ENCODE results near the gene PALM2AKAP2. TPM values are rescaled to one million over a fixed set of nuclear protein-coding genes. Genes with fewer than 3 reads are reported as not detected.
"Not testable (repeated sequence)": the region's sequence is repeated elsewhere in the genome, so short reads cannot be mapped to it uniquely, and the experiment has no call there.

The PALM2AKAP2 gene
- total RNA-seq, 1 donor from 2014 or later = 3.9 TPM

- no peak for DNase-seq (ENCODE audit: extremely low read depth, low read depth, low spot score)
Measured at GRCh38 chr9:109799792-109800191, 19.8 kb downstream of the PALM2AKAP2 start.

DNA sequence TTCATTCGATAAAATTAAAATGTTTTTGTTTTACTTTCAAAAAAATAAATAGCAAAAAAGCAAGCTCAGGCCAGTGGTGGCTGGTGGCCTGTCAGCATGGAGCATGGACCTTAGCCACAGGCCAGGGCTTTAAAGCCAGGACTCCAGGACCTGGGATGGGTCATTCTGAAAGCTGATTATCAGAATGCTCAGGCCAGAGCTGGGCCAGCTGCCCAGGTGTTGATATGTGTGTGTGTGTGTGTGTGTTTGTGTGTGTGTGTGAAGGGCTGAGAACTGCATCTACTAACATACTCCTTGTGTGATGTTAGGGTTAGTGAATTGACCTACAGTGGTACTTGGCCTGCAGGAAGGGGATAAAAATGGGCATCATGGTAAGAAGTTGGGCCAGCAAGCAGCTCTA is 21.5 kb downstream of the PALM2AKAP2 start:
- no peak for DNase-seq (ENCODE audit: extremely low read depth, low read depth, low spot score)

DNA sequence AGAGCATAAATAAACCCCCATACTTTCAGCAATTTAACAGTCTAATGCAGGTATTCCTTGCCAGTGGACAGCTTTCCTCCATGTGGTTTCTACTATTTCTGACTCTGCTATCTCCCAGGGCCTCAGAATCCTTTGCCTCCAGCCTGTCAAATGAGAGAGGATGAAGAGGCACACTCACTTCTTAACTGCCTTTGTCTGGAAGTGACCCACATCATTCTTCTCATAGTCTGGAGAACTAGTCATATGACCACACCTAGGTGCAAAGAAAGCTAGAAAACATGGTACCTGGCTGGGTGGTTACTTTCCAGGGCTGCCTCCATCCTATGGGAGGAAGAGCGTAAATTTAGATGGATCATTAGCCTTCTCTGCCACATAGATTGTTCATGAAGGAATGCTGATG is 22.5 kb downstream of the PALM2AKAP2 start:
- no peak for DNase-seq (ENCODE audit: extremely low read depth, low read depth, low spot score)

GRCh38 chr9:109805050-109805449 is 25.1 kb downstream of the PALM2AKAP2 start:
- no peak for DNase-seq (ENCODE audit: extremely low read depth, low read depth, low spot score)

DNA sequence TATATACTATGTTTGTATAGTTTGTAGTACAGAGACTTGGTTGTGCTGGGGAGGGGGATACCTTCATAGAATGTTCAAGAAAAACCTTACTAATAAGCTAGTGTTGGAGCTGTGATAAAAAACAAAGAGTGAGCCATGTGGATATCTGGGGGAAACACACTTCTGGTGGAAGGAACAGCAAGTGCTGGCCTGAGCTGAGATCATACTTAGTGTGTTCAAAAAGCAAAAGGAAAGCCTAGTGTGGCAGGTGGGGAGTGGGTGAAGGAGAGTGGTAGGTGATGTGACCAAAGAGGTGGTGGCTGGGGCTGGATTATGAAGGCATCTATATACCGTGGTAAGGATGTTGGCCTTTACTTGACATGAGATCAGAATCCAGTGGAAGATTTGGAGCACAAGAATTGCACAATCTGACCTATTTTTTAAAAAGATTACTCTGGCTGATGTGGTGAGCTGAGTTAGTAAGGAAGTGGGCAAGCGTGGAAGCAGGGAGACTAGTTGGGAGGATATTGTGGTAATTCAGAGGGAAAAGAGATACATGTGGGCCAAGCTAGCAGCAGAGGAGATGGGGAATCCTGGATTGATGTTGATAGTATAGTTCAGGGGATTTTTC is 26.6 kb downstream of the PALM2AKAP2 start:
- no peak for DNase-seq (ENCODE audit: extremely low read depth, low read depth, low spot score)

GRCh38 chr9:109811876-109812275 is 31.9 kb downstream of the PALM2AKAP2 start:
- no peak for DNase-seq (ENCODE audit: extremely low read depth, low read depth, low spot score)

- no peak for DNase-seq (ENCODE audit: extremely low read depth, low read depth, low spot score)
Measured at GRCh38 chr9:109812331-109812730, 32.3 kb downstream of the PALM2AKAP2 start.

DNA sequence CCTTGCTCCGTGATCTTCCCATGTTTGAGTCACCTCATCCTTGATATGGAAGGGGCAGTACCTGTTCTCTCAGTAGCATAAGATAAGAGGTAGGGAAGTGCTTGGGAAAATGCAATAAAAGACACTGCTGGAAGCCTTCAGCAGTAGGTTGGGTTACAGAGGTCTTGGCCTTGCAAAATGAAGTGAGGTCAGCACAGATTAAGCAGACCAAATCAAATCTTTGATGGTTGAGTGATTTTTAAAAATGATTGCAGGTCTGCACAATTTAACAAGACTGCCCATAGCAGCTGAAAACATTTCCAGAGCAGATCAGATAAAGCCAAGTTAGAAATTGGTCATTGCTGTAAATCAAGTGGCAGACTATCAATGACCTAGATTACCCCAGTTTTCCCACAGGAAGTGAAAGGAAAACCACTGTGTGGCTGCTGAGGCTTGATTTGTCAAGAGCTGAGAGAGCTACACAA is 32.9 kb downstream of the PALM2AKAP2 start:
- DNase-seq (ENCODE audit: extremely low read depth, low read depth, low spot score) = no peak

GRCh38 chr9:109813303-109813702 is 33.3 kb downstream of the PALM2AKAP2 start:
- no peak for DNase-seq (ENCODE audit: extremely low read depth, low read depth, low spot score)

GRCh38 chr9:109813829-109814228 is 33.8 kb downstream of the PALM2AKAP2 start:
- DNase-seq (ENCODE audit: extremely low read depth, low read depth, low spot score) = no peak

DNA sequence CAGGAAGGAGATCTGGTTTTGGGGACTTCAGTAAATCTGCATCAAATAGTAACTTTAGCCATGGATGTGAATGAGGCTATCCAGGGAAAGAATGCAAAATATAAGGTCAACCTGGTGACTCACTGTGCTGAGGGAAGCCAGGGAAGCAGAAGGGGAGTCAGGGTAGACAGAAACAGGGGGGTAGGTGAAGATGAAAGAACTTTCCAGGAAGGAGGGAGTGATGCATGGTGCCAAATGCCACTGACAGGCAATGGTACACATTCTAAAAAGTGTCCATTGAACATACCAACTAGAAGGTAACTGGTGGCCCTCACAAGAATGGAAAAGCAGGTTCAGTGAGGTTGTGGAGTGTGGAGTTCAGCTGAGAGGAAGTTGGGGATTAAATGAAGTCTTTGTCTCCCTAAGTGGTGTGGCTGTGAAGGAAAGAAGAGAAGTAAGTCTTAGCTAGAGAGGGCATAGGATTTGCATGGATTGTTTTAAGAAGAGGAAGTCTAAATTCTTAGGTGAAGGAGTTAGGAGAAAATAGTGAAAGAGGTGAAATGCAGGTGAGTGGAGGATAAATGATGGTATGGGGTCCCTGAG is 35.5 kb downstream of the PALM2AKAP2 start:
- no peak for DNase-seq (ENCODE audit: extremely low read depth, low read depth, low spot score)

DNA sequence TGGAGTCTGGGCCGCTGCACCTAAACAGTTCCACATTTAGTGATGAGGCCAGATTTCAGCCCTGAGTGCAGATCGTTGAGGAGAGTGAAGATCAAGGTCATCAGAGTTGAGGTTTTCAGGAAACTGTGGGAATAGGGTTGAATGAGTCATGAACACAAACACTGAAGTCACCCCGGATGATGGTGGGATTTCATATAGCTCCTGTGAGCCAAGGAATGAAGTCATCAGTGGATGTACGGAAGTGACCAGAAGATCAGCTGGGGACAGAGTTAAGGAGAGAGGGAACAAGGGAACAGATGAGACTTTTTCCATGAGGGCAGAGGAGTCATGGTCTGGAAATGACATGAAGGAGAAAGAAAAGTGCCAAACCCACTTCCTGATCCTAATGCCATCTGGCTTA is 36.5 kb downstream of the PALM2AKAP2 start:
- DNase-seq (ENCODE audit: extremely low read depth, low read depth, low spot score) = peak; percentile 39

- no peak for DNase-seq (ENCODE audit: extremely low read depth, low read depth, low spot score)
Measured at GRCh38 chr9:109817146-109817845, 37.3 kb downstream of the PALM2AKAP2 start.

DNA sequence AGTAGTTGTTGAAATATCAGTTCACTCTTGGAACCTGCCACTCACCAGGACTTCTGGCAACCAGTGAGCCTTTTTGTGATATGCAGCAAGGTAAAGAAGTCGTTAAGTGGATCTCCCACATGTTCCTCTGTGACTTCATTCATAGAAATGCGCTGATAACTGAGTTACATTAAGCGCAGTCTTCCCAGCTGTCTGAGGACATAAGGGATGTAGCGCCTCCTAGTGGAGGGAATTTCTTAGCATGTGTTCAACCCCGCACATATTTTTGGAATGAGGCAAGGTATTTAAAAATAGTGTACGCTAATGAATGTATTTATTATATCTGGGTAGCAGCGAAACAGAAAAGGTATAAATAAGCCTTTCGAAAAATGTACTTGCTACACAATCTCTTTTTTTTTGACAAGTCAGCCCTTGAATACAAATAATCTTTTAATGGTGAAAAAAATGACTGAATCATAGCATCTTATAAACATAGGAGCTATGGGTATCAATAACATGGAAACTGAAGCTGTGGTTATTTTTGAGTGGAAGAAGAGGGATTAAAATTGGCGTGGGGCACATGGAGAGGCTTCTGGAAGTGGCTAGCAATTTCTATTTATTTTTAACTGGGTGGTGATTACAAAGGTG is 38.0 kb downstream of the PALM2AKAP2 start:
- peak; percentile 90 for DNase-seq (ENCODE audit: extremely low read depth, low read depth, low spot score)

DNA sequence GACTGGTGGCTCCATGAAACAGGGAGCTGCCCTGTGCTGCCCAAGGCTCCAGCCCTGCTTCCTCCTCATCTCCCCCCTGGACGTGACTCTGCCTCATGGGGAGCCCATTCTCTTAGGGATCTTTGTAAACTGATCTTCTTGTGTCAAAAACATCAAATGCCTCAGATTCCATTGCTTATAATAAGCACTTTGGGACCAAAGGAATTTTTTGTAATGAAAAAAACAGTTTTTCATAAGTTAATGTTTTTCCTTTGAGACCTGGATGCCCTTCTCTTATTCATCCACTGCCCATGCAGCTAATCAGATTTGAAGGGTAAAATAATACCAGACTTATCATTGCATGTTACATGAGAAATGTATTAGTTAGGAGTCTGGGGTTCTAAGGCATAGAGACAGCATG is 41.7 kb downstream of the PALM2AKAP2 start:
- no peak for DNase-seq (ENCODE audit: extremely low read depth, low read depth, low spot score)

DNA sequence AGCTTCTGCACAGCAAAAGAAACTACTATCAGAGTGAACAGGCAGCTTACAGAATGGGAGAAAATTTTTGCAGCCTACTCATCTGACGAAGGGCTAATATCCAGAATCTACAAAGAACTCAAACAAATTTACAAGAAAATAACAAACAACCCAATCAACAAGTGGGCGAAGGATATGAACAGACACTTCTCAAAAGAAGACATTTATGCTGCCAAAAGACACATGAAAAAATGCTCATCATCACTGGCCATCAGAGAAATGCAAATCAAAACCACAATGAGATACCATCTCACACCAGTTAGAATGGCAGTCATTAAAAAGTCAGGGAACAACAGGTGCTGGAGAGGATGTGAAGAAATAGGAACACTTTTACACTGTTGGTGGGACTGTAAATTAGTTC is 45.4 kb downstream of the PALM2AKAP2 start:
- DNase-seq (ENCODE audit: extremely low read depth, low read depth, low spot score) = not testable (repeated sequence)

DNA sequence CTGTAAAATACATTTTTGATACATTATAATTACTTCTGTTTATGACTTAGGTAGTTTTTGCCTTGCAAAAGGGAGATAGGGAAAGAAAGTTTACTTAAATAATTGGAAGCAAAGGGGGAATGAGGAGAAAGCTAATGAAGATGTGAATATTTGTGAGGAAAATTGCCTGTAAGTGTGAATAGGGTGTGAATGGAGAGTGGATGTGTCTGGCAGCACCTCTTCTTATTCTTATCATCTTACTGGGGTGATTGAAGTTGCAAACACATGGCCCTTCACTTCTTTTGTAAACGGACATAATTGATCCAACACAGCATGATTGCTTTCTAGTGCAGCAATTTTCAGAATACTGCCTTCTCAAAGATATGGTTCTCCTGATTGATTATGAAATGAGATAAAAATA is 46.6 kb downstream of the PALM2AKAP2 start:
- DNase-seq (ENCODE audit: extremely low read depth, low read depth, low spot score) = no peak

- DNase-seq (ENCODE audit: extremely low read depth, low read depth, low spot score) = no peak
Measured at GRCh38 chr9:109828254-109828653, 48.3 kb downstream of the PALM2AKAP2 start.
